Parathyroid adenoma (tissue), 2 donors: ENCODE data around the gene ADGRE1.

Source experiments
- H2AFZ ChIP-seq: fragments of 300-600 bp; sonication (generic); one replicate; pipeline ENCODE4 v1.7.0; 2017; ENCODE audit warnings: antibody characterized with exemption, mild to moderate bottlenecking
- H3K27ac ChIP-seq: fragments of 300-600 bp; sonication (generic); one replicate; pipeline ENCODE4 v1.7.0; 2017
- H3K27me3 ChIP-seq: fragments of 300-600 bp; sonication (generic); one replicate; pipeline ENCODE4 v1.7.0; 2017; ENCODE audit warnings: low read length; ENCODE audit not compliant: control insufficient read depth, insufficient read depth
- H3K36me3 ChIP-seq: fragments of 300-600 bp; sonication (generic); one replicate; pipeline ENCODE4 v1.7.0; 2017; ENCODE audit warnings: low read length; ENCODE audit not compliant: control insufficient read depth, insufficient read depth
- H3K4me1 ChIP-seq: fragments of 300-600 bp; sonication (generic); one replicate; pipeline ENCODE4 v1.7.0; 2017; ENCODE audit warnings: control low read depth
- H3K4me2 ChIP-seq: fragments of 300-600 bp; sonication (generic); one replicate; pipeline ENCODE4 v1.7.0; 2017; ENCODE audit warnings: low read length
- H3K4me3 ChIP-seq: fragments of 300-600 bp; sonication (generic); one replicate; pipeline ENCODE4 v1.7.0; 2017; ENCODE audit warnings: low read depth, low read length
- H3K79me2 ChIP-seq: fragments of 300-600 bp; sonication (generic); one replicate; pipeline ENCODE4 v1.7.0; 2017; ENCODE audit warnings: control low read depth
- H3K9ac ChIP-seq: fragments of 300-600 bp; sonication (generic); one replicate; pipeline ENCODE4 v1.7.0; 2017; ENCODE audit warnings: mild to moderate bottlenecking
- H3K9me3 ChIP-seq: fragments of 300-600 bp; sonication (generic); one replicate; pipeline ENCODE4 v1.7.0; 2017; ENCODE audit warnings: low read length; ENCODE audit not compliant: control insufficient read depth
- TF ChIP-seq, protein P1 (sequence below): fragments of 300-600 bp; sonication (generic); IDR thresholded peaks from one replicate; pipeline ENCODE4 v1.7.0; 2017; ENCODE audit warnings: antibody characterized with exemption, mild to moderate bottlenecking
- donor health status: primary hyperparathyroidism.

Gene ADGRE1

DNA sequence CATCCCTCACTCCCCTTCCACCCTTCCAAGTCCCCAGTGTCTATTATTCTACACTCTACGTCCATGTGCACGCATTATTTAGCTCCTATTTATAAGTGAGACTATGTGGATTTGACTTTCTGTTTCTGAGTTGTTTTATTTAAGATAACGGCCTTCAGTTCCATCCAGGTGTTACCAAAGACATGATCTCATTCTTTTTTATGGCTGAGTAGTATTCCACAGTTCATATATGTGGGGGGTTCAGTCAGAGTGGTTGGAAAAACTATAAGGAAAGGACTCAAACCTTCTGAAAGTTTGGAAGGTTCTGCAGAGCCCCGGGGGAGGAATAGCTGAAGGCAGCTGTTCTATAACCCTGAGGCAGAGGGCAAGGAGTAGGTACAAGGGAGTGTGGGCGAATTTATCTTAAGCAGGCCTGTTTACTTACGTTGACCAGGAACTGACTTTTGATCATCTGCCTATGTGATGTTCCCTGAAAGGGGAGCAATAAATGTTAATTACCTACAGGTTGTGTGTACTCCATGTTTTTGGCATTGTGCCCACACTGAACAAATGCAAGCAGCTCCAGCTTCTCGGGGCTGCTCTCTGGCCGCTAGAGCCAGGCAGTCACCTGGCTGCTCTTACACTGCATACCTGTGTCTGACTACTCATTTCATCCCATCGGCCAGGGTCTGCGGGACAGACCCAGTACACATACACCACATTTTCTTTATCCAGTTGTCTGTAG lies 13.5 kb upstream of the ADGRE1 start:
- no peaks in the 10 kb centered on the region for H3K9me3 ChIP-seq
- H3K4me1 ChIP-seq = peaks cover under 1% of the 10 kb centered on the region
- TF ChIP-seq, protein P1, sequence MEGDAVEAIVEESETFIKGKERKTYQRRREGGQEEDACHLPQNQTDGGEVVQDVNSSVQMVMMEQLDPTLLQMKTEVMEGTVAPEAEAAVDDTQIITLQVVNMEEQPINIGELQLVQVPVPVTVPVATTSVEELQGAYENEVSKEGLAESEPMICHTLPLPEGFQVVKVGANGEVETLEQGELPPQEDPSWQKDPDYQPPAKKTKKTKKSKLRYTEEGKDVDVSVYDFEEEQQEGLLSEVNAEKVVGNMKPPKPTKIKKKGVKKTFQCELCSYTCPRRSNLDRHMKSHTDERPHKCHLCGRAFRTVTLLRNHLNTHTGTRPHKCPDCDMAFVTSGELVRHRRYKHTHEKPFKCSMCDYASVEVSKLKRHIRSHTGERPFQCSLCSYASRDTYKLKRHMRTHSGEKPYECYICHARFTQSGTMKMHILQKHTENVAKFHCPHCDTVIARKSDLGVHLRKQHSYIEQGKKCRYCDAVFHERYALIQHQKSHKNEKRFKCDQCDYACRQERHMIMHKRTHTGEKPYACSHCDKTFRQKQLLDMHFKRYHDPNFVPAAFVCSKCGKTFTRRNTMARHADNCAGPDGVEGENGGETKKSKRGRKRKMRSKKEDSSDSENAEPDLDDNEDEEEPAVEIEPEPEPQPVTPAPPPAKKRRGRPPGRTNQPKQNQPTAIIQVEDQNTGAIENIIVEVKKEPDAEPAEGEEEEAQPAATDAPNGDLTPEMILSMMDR = no peak
- H3K9ac ChIP-seq = no peak overlapping the region
- H3K4me2 ChIP-seq = no peak overlapping the region
- H2AFZ ChIP-seq = no peak overlapping the region
- no peaks in the 10 kb centered on the region for H3K79me2 ChIP-seq
- H3K36me3 ChIP-seq = no peaks in the 10 kb centered on the region
- no peak overlapping the region for H3K4me3 ChIP-seq
- H3K27ac ChIP-seq = no peak overlapping the region
- no peaks in the 10 kb centered on the region for H3K27me3 ChIP-seq

DNA sequence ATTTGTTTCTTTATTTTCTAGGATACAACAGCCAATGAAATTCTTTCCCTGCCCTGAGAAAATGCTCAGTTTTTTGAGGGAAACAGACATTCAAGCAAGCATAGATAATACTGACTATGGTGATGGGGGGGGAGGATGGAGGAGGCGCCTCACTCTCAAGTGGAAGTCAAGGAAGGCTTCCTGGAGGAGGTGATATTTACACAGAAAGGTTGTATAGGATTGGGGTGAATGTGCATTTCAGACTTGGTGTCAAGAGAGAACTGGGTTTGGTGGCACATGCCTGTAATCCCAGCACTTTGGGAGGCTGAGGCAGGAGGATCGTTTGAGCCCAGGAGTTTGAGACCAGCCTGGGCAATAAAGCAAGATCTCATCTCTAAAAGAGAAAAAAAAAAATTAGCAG lies 12.2 kb upstream of the ADGRE1 start:
- TF ChIP-seq, protein P1 = no peak

DNA sequence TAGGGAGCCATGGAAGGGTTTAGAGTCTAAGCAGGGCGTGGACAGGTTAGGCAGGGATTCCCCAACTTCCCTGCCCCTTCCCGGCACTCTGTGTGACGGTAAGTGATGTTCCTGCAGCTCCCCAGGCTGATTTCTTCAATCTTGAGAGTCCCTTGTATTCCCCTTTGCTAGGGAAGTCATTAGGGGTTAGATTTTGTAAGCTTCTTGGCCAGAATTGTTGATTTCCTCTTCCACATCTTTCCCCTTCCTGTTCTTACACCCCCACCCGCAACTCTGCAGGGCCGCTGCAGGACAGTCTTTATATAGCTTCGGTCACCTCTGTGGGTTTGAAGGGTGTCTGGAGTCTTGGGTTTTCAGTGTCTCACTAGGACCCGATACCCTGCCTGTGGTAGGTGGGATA lies 10.6 kb upstream of the ADGRE1 start:
- Histone ChIP-seq H3K4me1 (no peaks in the 10 kb centered on the region), H3K4me3 (no peak overlapping the region), H3K27ac (no peak overlapping the region), H3K36me3 (no peaks in the 10 kb centered on the region), H3K9me3 (no peaks in the 10 kb centered on the region), H3K27me3 (no peaks in the 10 kb centered on the region), H3K9ac (no peak overlapping the region), H3K79me2 (no peaks in the 10 kb centered on the region), H3K4me2 (no peak overlapping the region), H2AFZ (no peak overlapping the region)
- TF ChIP-seq, protein P1 = no peak

More for the DNA sequence above, 12.2 kb upstream of the ADGRE1 start:
- Histone ChIP-seq H3K9me3 (no peaks in the 10 kb centered on the region), H3K79me2 (no peaks in the 10 kb centered on the region), H3K36me3 (no peaks in the 10 kb centered on the region), H3K4me3 (no peak overlapping the region), H3K27ac (no peak overlapping the region), H3K4me2 (no peak overlapping the region), H3K27me3 (no peaks in the 10 kb centered on the region), H2AFZ (no peak overlapping the region), H3K4me1 (no peaks in the 10 kb centered on the region), H3K9ac (no peak overlapping the region)

DNA sequence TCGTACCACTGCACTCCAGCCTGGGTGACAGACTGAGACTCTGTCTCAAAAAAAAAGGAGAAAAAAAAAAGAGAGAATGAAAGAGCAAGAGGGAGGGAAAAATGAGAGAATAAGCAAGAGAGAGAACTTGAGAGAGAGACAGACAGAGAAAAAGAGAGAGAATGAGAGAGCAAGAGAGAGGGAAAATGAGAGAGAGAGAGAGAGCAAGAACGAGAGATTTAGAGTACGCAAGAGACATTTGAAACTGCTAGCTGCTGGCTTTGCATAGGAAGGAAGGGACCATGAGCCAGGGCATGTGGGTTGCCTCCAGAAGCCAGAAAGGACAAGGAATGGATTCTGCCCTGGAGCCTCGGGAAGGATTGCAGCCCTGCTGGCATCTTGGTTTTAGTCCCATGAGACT lies 9.6 kb upstream of the ADGRE1 start:
- no peaks in the 10 kb centered on the region for H3K79me2 ChIP-seq
- H2AFZ ChIP-seq = no peak overlapping the region
- no peaks in the 10 kb centered on the region for H3K27me3 ChIP-seq
- no peak overlapping the region for H3K4me2 ChIP-seq
- H3K4me1 ChIP-seq = no peaks in the 10 kb centered on the region
- no peak overlapping the region for H3K27ac ChIP-seq
- H3K36me3 ChIP-seq = no peaks in the 10 kb centered on the region
- H3K9ac ChIP-seq = no peak overlapping the region
- TF ChIP-seq, protein P1 = no peak
- no peak overlapping the region for H3K4me3 ChIP-seq
- H3K9me3 ChIP-seq = no peaks in the 10 kb centered on the region
